Mesendoderm (in vitro differentiated cells): ENCODE measurements around the gene RAB37.

Source experiments
- DNase-seq: peaks from one replicate; pipeline ENCODE4 v3.0.0; 2013
- H2AK5ac ChIP-seq: 2 replicates; pipeline ENCODE4 v1.6.1; 2013; ENCODE audit warnings: low read length, inconsistent platforms
- H2BK120ac ChIP-seq: 2 replicates; pipeline ENCODE4 v1.6.1; 2013; ENCODE audit warnings: low read depth, mild to moderate bottlenecking, low read length, moderate library complexity, mixed read lengths
- H2BK15ac ChIP-seq: replicated peaks from 2 replicates; pipeline ENCODE4 v1.6.1; 2013; ENCODE audit warnings: low read depth, mild to moderate bottlenecking, moderate library complexity
- H2BK5ac ChIP-seq: 2 replicates; pipeline ENCODE4 v1.6.1; 2013; ENCODE audit warnings: low read length, inconsistent platforms
- H3K18ac ChIP-seq: 2 replicates; pipeline ENCODE4 v1.6.1; 2013; ENCODE audit warnings: mild to moderate bottlenecking, low read length, mixed read lengths
- H3K23ac ChIP-seq: one replicate; pipeline ENCODE4 v1.6.1; 2013; ENCODE audit warnings: low read length
- H3K27ac ChIP-seq: 2 replicates; pipeline ENCODE4 v1.5.1; 2013; ENCODE audit warnings: low read depth, mild to moderate bottlenecking, inconsistent platforms, low read length, moderate library complexity
- H3K27me3 ChIP-seq: 2 replicates; pipeline ENCODE4 v1.6.1; 2013; ENCODE audit warnings: low read length, control low read depth, mild to moderate bottlenecking, inconsistent platforms; ENCODE audit not compliant: insufficient read depth, poor library complexity
- H3K36me3 ChIP-seq: 2 replicates; pipeline ENCODE4 v1.6.1; 2013; ENCODE audit warnings: low read length, inconsistent platforms; ENCODE audit not compliant: control insufficient read depth, insufficient read depth
- H3K4ac ChIP-seq: one replicate; pipeline ENCODE4 v1.6.1; 2013; ENCODE audit warnings: low read depth, mild to moderate bottlenecking, low read length, moderate library complexity
- H3K4me1 ChIP-seq: 2 replicates; pipeline ENCODE4 v1.6.1; 2013; ENCODE audit warnings: low read depth, low read length, inconsistent platforms; ENCODE audit not compliant: control insufficient read depth
- H3K4me2 ChIP-seq: 2 replicates; pipeline ENCODE4 v1.6.1; 2013; ENCODE audit warnings: low read length
- H3K4me3 ChIP-seq: 2 replicates; pipeline ENCODE4 v1.5.1; 2013; ENCODE audit warnings: mild to moderate bottlenecking, low read length
- H3K56ac ChIP-seq: one replicate; pipeline ENCODE4 v1.6.1; 2013; ENCODE audit warnings: low read length
- H3K79me1 ChIP-seq: 2 replicates; pipeline ENCODE4 v1.6.1; 2013; ENCODE audit warnings: low read length, inconsistent platforms
- H3K79me2 ChIP-seq: 2 replicates; pipeline ENCODE4 v1.6.1; 2013; ENCODE audit warnings: mild to moderate bottlenecking, low read length; ENCODE audit not compliant: control insufficient read depth, insufficient read depth
- H3K9ac ChIP-seq: 2 replicates; pipeline ENCODE4 v1.6.1; 2013; ENCODE audit warnings: low read length, inconsistent platforms
- H4K5ac ChIP-seq: one replicate; pipeline ENCODE4 v1.6.1; 2013; ENCODE audit warnings: low read length
- H4K8ac ChIP-seq: one replicate; pipeline ENCODE4 v1.6.1; 2013; ENCODE audit warnings: low read depth, mild to moderate bottlenecking, control low read depth, low read length, moderate library complexity
- WGBS: extraction: QIAGEN DNeasy Blood & Tissue Kit; methylation state at CpG from one replicate; pipeline ENCODE4 v1.1.7; 2013; ENCODE audit warnings: low lambda C conversion rate, missing lambda C conversion rate; ENCODE audit not compliant: insufficient coverage; ENCODE audit errors: extremely low coverage; 5-methylcytosine and 5-hydroxymethylcytosine counted together

Gene RAB37

DNA sequence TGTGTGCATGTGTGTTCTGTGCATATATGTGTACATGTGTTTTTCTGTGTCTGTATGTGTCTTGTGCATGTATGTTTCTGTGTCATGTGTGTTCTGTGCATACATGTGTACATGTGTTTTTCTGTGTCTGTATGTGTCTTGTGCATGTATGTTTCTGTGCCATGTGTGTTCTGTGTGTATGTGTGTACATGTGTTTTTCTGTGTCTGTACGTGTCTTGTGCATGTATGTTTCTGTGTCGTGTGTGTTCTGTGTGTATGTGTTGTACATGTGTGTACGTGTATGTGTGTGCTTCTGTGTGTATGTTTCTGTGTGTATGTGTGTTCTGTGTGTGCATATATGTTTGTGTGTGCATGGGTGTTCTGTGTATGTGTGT, 8.4 kb upstream of the RAB37 start:
- no peak overlapping the region for H3K23ac ChIP-seq
- H2BK5ac ChIP-seq: no peak overlapping the region
- H3K4me1 ChIP-seq: no peaks in the 10 kb centered on the region
- H3K27ac ChIP-seq: no peak overlapping the region
- no peaks in the 10 kb centered on the region for H3K27me3 ChIP-seq
- no peak overlapping the region for H3K4me2 ChIP-seq
- no peak overlapping the region for H4K8ac ChIP-seq
- no peak overlapping the region for H3K56ac ChIP-seq
- no peak overlapping the region for H2AK5ac ChIP-seq
- DNase-seq: no peak
- H3K36me3 ChIP-seq: no peaks in the 10 kb centered on the region
- H3K4ac ChIP-seq: no peak overlapping the region
- peak overlapping the region; percentile 19 for H3K4me3 ChIP-seq
- no peak overlapping the region for H2BK120ac ChIP-seq
- H4K5ac ChIP-seq: no peak overlapping the region
- no peak overlapping the region for H2BK15ac ChIP-seq
- H3K79me1 ChIP-seq: no peaks in the 10 kb centered on the region
- H3K9ac ChIP-seq: no peak overlapping the region
- WGBS: no CpG with 5 or more reads among the region's 3 CpGs
- H3K79me2 ChIP-seq: no peaks in the 10 kb centered on the region
- H3K18ac ChIP-seq: no peak overlapping the region

DNA sequence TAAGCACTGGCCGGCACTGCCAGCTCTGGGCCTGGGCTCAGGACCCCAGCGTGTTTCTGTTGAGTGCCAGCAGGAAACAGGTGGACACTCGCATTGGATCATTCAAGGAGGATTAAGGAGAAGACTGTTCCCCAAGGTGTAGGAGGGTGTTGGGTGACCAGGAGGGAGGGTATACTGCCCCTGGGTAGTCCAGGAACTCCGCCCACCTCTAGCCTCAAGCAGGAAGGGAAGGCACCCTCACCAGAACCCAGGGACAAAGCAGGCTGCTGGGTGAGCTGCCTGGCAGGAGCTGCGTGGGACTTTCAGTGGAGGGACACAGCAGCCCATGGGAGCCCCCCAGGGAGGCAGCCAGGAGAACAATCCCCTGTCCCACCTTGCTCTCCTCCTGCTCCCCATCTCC, 7.7 kb upstream of the RAB37 start:
- no peak for DNase-seq
- H2BK15ac ChIP-seq: no peak overlapping the region
- no peak overlapping the region for H3K56ac ChIP-seq

GRCh38 chr17:74729866-74730265, 7.2 kb upstream of the RAB37 start:
- Histone ChIP-seq H2BK15ac (no peak overlapping the region), H3K4me1 (no peaks in the 10 kb centered on the region), H3K79me2 (no peaks in the 10 kb centered on the region), H3K4me3 (no peak overlapping the region), H2BK5ac (no peak overlapping the region), H4K8ac (no peak overlapping the region), H3K18ac (no peak overlapping the region), H3K56ac (no peak overlapping the region), H3K79me1 (no peaks in the 10 kb centered on the region), H2AK5ac (no peak overlapping the region), H3K4me2 (no peak overlapping the region), H3K36me3 (no peaks in the 10 kb centered on the region), H3K4ac (no peak overlapping the region), H3K27me3 (no peaks in the 10 kb centered on the region), H4K5ac (no peak overlapping the region), H3K27ac (no peak overlapping the region), H3K9ac (no peak overlapping the region), H2BK120ac (no peak overlapping the region), H3K23ac (no peak overlapping the region)
- DNase-seq: no peak
- WGBS: no CpG with 5 or more reads among the region's 15 CpGs

More for the DNA sequence above, 7.7 kb upstream of the RAB37 start:
- no peak overlapping the region for H3K27ac ChIP-seq
- no peak overlapping the region for H3K18ac ChIP-seq
- H2BK120ac ChIP-seq: no peak overlapping the region
- H3K4ac ChIP-seq: no peak overlapping the region
- H3K36me3 ChIP-seq: no peaks in the 10 kb centered on the region
- no peak overlapping the region for H3K4me3 ChIP-seq
- H3K9ac ChIP-seq: no peak overlapping the region
- H3K27me3 ChIP-seq: no peaks in the 10 kb centered on the region
- no peak overlapping the region for H2AK5ac ChIP-seq
- WGBS: no CpG with 5 or more reads among the region's 5 CpGs
- H3K79me1 ChIP-seq: no peaks in the 10 kb centered on the region
- H3K23ac ChIP-seq: no peak overlapping the region
- H4K5ac ChIP-seq: no peak overlapping the region
- no peak overlapping the region for H2BK5ac ChIP-seq
- no peaks in the 10 kb centered on the region for H3K79me2 ChIP-seq
- H4K8ac ChIP-seq: no peak overlapping the region
- no peaks in the 10 kb centered on the region for H3K4me1 ChIP-seq
- H3K4me2 ChIP-seq: no peak overlapping the region

- Histone ChIP-seq H2BK5ac (no peak overlapping the region), H2AK5ac (no peak overlapping the region), H3K23ac (no peak overlapping the region), H3K18ac (no peak overlapping the region), H3K79me2 (no peaks in the 10 kb centered on the region), H3K27ac (no peak overlapping the region), H3K4me2 (no peak overlapping the region), H4K5ac (no peak overlapping the region), H3K27me3 (no peaks in the 10 kb centered on the region), H3K9ac (no peak overlapping the region), H3K79me1 (no peaks in the 10 kb centered on the region), H3K36me3 (no peaks in the 10 kb centered on the region), H4K8ac (no peak overlapping the region), H3K56ac (no peak overlapping the region), H3K4me1 (no peaks in the 10 kb centered on the region), H2BK15ac (no peak overlapping the region), H3K4ac (no peak overlapping the region), H3K4me3 (no peak overlapping the region), H2BK120ac (no peak overlapping the region)
- WGBS: no CpG with 5 or more reads among the region's 16 CpGs
- no peak for DNase-seq
Measured at GRCh38 chr17:74730491-74731346, 6.3 kb upstream of the RAB37 start.

GRCh38 chr17:74731347-74731605, 5.8 kb upstream of the RAB37 start:
- no peak overlapping the region for H3K4me3 ChIP-seq
- H3K27ac ChIP-seq: no peak overlapping the region
- no peaks in the 10 kb centered on the region for H3K4me1 ChIP-seq
- no peaks in the 10 kb centered on the region for H3K36me3 ChIP-seq
- no peak overlapping the region for H2BK15ac ChIP-seq
- H3K23ac ChIP-seq: no peak overlapping the region
- no peaks in the 10 kb centered on the region for H3K27me3 ChIP-seq
- no peak overlapping the region for H2AK5ac ChIP-seq
- no peaks in the 10 kb centered on the region for H3K79me2 ChIP-seq
- no peak overlapping the region for H4K8ac ChIP-seq
- H3K4ac ChIP-seq: no peak overlapping the region
- H3K18ac ChIP-seq: no peak overlapping the region
- no peak overlapping the region for H2BK120ac ChIP-seq
- WGBS: no CpG with 5 or more reads among the region's 4 CpGs
- no peak overlapping the region for H3K9ac ChIP-seq
- H3K79me1 ChIP-seq: no peaks in the 10 kb centered on the region
- H4K5ac ChIP-seq: no peak overlapping the region
- no peak for DNase-seq
- H2BK5ac ChIP-seq: no peak overlapping the region
- H3K4me2 ChIP-seq: no peak overlapping the region
- no peak overlapping the region for H3K56ac ChIP-seq
